ENCODE data around the gene TLE7.

The TLE7 gene

DNA sequence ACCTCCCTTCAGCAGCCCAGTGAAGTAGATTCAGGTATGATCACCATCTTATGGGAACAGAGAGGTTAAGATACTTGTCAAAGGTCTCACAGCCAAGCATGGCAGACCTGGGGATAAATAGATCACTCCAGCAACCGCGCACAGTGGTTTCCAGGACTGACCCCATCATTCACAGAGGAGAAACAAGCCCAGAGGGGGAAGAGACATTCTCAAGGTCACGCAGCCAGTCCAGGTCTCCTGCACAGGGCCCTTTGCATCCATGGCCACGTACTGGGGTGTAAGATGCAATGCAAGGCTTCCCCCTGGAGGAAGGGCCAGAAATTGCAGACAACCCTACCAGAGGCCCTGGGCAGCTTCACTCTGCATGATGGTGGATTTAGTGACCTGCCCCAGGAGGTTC lies 19.9 kb downstream of the TLE7 start:
- no peak overlapping the region for H3K4me2 ChIP-seq (ENCODE audit: low read length)
- no peaks in the 10 kb centered on the region for H3K27me3 ChIP-seq (ENCODE audit: control insufficient read depth, insufficient read depth, low read length)
- no peaks in the 10 kb centered on the region for H3K36me3 ChIP-seq (ENCODE audit: control insufficient read depth, insufficient read depth, low read length)
- H3K9ac ChIP-seq, result no peak overlapping the region
- H3K79me2 ChIP-seq, result no peaks in the 10 kb centered on the region
- H3K4me1 ChIP-seq, result no peaks in the 10 kb centered on the region
- H3K27ac ChIP-seq, result no peak overlapping the region
- TF ChIP-seq, protein P1, sequence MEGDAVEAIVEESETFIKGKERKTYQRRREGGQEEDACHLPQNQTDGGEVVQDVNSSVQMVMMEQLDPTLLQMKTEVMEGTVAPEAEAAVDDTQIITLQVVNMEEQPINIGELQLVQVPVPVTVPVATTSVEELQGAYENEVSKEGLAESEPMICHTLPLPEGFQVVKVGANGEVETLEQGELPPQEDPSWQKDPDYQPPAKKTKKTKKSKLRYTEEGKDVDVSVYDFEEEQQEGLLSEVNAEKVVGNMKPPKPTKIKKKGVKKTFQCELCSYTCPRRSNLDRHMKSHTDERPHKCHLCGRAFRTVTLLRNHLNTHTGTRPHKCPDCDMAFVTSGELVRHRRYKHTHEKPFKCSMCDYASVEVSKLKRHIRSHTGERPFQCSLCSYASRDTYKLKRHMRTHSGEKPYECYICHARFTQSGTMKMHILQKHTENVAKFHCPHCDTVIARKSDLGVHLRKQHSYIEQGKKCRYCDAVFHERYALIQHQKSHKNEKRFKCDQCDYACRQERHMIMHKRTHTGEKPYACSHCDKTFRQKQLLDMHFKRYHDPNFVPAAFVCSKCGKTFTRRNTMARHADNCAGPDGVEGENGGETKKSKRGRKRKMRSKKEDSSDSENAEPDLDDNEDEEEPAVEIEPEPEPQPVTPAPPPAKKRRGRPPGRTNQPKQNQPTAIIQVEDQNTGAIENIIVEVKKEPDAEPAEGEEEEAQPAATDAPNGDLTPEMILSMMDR (IDR thresholded peaks at IDR 0.05), result peak; percentile 47
- no peaks in the 10 kb centered on the region for H3K9me3 ChIP-seq (ENCODE audit: control insufficient read depth, low read length)
- no peak overlapping the region for H3K4me3 ChIP-seq (ENCODE audit: low read depth, low read length)
- peak overlapping the region; percentile 25 for H2AFZ ChIP-seq

DNA sequence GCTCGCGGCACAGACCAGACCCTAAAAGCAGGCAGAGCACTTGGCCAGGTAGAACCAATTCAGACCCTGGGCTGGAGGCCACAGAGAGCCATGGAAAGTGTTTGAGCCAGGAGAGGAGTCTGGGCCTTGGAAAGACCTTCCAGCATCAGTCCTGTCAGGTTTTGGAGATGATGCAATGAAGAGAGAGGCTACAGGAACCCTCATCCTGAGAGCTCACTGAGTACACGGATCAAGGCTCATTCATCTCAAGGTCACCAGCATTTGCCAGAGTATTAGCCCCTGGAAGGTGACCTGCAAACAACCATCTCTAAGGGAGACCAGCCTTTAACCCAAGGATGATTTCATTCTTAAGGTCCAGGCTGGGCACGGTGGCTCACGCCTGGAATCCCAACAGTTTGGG lies 27.8 kb downstream of the TLE7 start:
- no peak overlapping the region for H3K9ac ChIP-seq
- no peak overlapping the region for H2AFZ ChIP-seq
- H3K4me3 ChIP-seq (ENCODE audit: low read depth, low read length), result no peak overlapping the region
- no peak overlapping the region for H3K27ac ChIP-seq
- H3K9me3 ChIP-seq (ENCODE audit: control insufficient read depth, low read length), result no peaks in the 10 kb centered on the region
- H3K79me2 ChIP-seq, result no peaks in the 10 kb centered on the region
- H3K27me3 ChIP-seq (ENCODE audit: control insufficient read depth, insufficient read depth, low read length), result no peaks in the 10 kb centered on the region
- no peaks in the 10 kb centered on the region for H3K4me1 ChIP-seq
- TF ChIP-seq, protein P1 (IDR thresholded peaks at IDR 0.05), result no peak
- no peak overlapping the region for H3K4me2 ChIP-seq (ENCODE audit: low read length)
- no peaks in the 10 kb centered on the region for H3K36me3 ChIP-seq (ENCODE audit: control insufficient read depth, insufficient read depth, low read length)

DNA sequence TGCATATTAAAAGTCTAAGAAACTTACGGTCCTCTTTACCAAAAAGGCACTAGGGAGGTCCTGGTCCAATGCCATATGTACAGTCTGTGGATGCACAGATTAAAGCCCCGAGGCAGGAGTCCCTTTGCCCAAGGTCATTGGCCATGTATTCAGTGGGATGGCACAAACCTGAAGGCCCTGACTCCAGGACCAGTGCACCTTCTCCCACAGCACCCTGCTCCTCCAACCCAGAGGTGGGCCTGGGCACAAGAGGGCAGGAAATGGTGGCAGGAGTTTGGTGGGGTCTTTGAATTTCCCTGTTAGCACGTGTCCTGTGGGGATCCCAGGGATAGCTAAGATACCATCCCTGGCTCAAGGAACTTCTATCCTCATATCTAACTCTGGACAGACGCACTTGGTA lies 28.5 kb downstream of the TLE7 start:
- Histone ChIP-seq H3K4me3 (ENCODE audit: low read depth, low read length) (no peak overlapping the region), H3K4me2 (ENCODE audit: low read length) (no peak overlapping the region), H3K27ac (no peak overlapping the region), H3K79me2 (no peaks in the 10 kb centered on the region), H2AFZ (peak overlapping the region; percentile 34), H3K9me3 (ENCODE audit: control insufficient read depth, low read length) (no peaks in the 10 kb centered on the region), H3K36me3 (ENCODE audit: control insufficient read depth, insufficient read depth, low read length) (no peaks in the 10 kb centered on the region), H3K4me1 (no peaks in the 10 kb centered on the region), H3K27me3 (ENCODE audit: control insufficient read depth, insufficient read depth, low read length) (no peaks in the 10 kb centered on the region), H3K9ac (no peak overlapping the region)
- TF ChIP-seq, protein P1 (IDR thresholded peaks at IDR 0.05), result no peak

DNA sequence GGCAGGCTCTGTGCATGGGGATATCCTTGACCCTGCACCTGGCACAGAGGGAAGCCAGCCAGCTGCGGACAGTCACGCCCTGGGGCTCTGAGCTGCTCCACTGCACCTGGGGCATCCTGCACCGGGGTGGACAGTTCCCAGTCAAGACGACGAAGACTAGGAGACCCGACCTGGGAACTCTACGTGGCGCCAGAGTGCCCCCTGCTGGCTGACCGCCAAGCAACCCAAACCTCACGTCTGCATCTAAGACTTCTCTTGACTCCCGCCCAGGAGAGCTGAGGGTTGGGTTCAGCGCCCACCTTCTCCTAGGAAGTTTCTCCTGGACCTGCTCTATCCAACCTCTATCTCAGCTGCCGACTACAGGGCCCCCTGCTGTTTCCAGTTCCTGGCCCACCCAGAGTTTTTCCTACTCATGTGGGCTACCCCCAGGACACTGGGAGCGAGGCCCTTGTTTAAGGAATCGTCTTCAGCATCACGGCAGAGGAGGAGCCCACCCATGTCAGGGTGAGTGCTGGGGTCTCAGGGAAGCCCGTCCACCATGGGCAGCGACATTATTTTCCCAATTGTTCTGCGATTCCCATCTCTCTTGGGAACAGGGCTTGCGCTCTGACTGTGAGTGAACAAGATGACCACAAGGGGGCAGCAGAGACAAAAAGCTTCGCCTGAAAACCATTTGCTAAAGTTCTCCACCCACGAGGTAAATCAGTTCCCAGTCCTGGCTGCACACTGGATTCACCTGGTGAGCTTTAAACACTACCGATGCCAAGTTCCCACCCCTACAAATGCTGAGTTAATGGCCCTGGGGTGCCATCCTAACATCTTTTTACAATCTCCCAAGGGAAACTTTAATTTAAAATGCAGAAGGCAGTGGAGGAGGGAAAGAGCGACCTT lies 29.3 kb downstream of the TLE7 start:
- Histone ChIP-seq H2AFZ (peak overlapping the region; percentile 61), H3K79me2 (no peaks in the 10 kb centered on the region), H3K27ac (no peak overlapping the region), H3K4me3 (ENCODE audit: low read depth, low read length) (no peak overlapping the region), H3K4me1 (no peaks in the 10 kb centered on the region), H3K27me3 (ENCODE audit: control insufficient read depth, insufficient read depth, low read length) (no peaks in the 10 kb centered on the region), H3K9me3 (ENCODE audit: control insufficient read depth, low read length) (no peaks in the 10 kb centered on the region), H3K36me3 (ENCODE audit: control insufficient read depth, insufficient read depth, low read length) (no peaks in the 10 kb centered on the region), H3K4me2 (ENCODE audit: low read length) (no peak overlapping the region), H3K9ac (no peak overlapping the region)
- TF ChIP-seq, protein P1 (IDR thresholded peaks at IDR 0.05), result peak; percentile 88

DNA sequence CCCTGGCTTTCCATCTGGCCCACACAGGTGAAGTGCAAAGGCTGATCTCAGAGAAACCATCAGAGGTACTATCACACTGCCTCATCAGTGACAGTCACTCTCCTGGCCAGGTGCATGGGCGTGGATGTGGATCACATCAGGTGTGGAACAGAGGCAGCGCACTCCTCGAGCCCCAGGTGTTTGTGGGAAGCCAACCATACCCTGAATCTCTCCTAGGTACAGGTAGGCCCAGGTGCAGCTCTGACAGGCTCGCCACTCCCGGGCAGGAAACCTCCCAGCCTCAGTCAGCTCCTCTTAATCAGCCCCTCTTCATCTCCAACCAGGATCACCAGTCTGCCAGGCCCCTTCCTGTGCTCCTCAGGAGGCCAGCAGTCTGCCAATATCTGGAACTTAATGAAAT lies 31.7 kb downstream of the TLE7 start:
- no peak overlapping the region for H3K9ac ChIP-seq
- no peaks in the 10 kb centered on the region for H3K36me3 ChIP-seq (ENCODE audit: control insufficient read depth, insufficient read depth, low read length)
- TF ChIP-seq, protein P1 (IDR thresholded peaks at IDR 0.05), result no peak
- H3K79me2 ChIP-seq, result no peaks in the 10 kb centered on the region
- H3K4me3 ChIP-seq (ENCODE audit: low read depth, low read length), result no peak overlapping the region
- no peaks in the 10 kb centered on the region for H3K9me3 ChIP-seq (ENCODE audit: control insufficient read depth, low read length)
- H3K4me2 ChIP-seq (ENCODE audit: low read length), result no peak overlapping the region
- peak overlapping the region; percentile 16 for H2AFZ ChIP-seq
- H3K4me1 ChIP-seq, result no peaks in the 10 kb centered on the region
- H3K27me3 ChIP-seq (ENCODE audit: control insufficient read depth, insufficient read depth, low read length), result no peaks in the 10 kb centered on the region
- no peak overlapping the region for H3K27ac ChIP-seq

Measured in parathyroid adenoma (tissue), 2 donors.